WTC11 (cell line): ENCODE data around the gene CHD6. TPM values are rescaled to one million over a fixed set of nuclear protein-coding genes. Genes with fewer than 3 reads are reported as not detected.

Experiments used
- ATAC-seq: fragments of 200-7000 bp; cut with Tn5 transposase; 2 replicates; pipeline ENCODE4 v1.10.0; 2021; ENCODE audit warnings: mild to moderate bottlenecking, moderate library complexity
- CTCF ChIA-PET: fragments of 300-600 bp; sonication (Branson Sonifier 250); formaldehyde crosslinking; loops from one replicate; lab custom pipeline; 2021; ENCODE audit warnings: antibody characterized with exemption; lab: Charles Lee
- POLR2A ChIA-PET: fragments of 350-600 bp; sonication (Branson Sonifier 250); formaldehyde crosslinking; loops from one replicate; lab custom pipeline; 2021; ENCODE audit warnings: antibody characterized with exemption; lab: Charles Lee
- DNase-seq: peaks from one replicate; pipeline ENCODE4 v3.0.0; 2021; ENCODE audit warnings: low spot score
- H3K27ac Mint-ChIP-seq: 2 replicates; pipeline ENCODE4 v1.8.0; 2021; ENCODE audit warnings: mixed read lengths
- H3K27me3 Mint-ChIP-seq: 2 replicates; pipeline ENCODE4 v1.8.0; 2021; ENCODE audit warnings: low read depth, mild to moderate bottlenecking, moderate library complexity, mixed read lengths
- H3K36me3 Mint-ChIP-seq: 2 replicates; pipeline ENCODE4 v1.8.0; 2021; ENCODE audit warnings: mixed read lengths
- H3K4me1 Mint-ChIP-seq: 2 replicates; pipeline ENCODE4 v1.8.0; 2022; ENCODE audit warnings: mixed read lengths
- H3K4me3 Mint-ChIP-seq: 2 replicates; pipeline ENCODE4 v1.8.0; 2021; ENCODE audit warnings: mild to moderate bottlenecking, moderate library complexity, mixed read lengths
- H3K9me3 Mint-ChIP-seq: 2 replicates; pipeline ENCODE4 v1.8.0; 2021; ENCODE audit warnings: mixed read lengths
- AR ChIP-seq: fragments of 250-450 bp; sonication (Bioruptor Pico); IDR thresholded peaks from 2 replicates; pipeline ENCODE4 v1.9.0; 2021; ENCODE audit warnings: mild to moderate bottlenecking
- ATF3 ChIP-seq: sonication (generic); formaldehyde crosslinking; conservative IDR thresholded peaks from 2 replicates; pipeline ENCODE4 v1.8.1; 2022; ENCODE audit warnings: mild to moderate bottlenecking, missing genetic modification reagents
- CBFB ChIP-seq: sonication (generic); formaldehyde crosslinking; IDR thresholded peaks from 2 replicates; pipeline ENCODE4 v1.8.1; 2022; ENCODE audit warnings: mild to moderate bottlenecking, low read depth, missing genetic modification reagents
- CREM ChIP-seq: sonication (generic); formaldehyde crosslinking; IDR thresholded peaks from 2 replicates; pipeline ENCODE4 v1.8.1; 2022; ENCODE audit warnings: mild to moderate bottlenecking, missing genetic modification reagents, moderate library complexity
- CTCF ChIP-seq: fragments of 200-600 bp; IDR thresholded peaks from 2 replicates; pipeline ENCODE4 v1.8.0; 2022; ENCODE audit warnings: antibody characterized with exemption
- E2F1 ChIP-seq: sonication (generic); formaldehyde crosslinking; IDR thresholded peaks from 2 replicates; pipeline ENCODE4 v1.8.0; 2022; ENCODE audit warnings: mild to moderate bottlenecking, missing genetic modification reagents
- EMX1 ChIP-seq: fragments of 250-450 bp; sonication (Bioruptor Pico); IDR thresholded peaks from 2 replicates; pipeline ENCODE4 v1.8.0; 2021; ENCODE audit warnings: mild to moderate bottlenecking
- FOXP4 ChIP-seq: sonication (generic); formaldehyde crosslinking; IDR thresholded peaks from 2 replicates; pipeline ENCODE4 v1.8.0; 2022; ENCODE audit warnings: mild to moderate bottlenecking, missing genetic modification reagents
- GRHL2 ChIP-seq: fragments of 250-450 bp; sonication (Bioruptor Pico); IDR thresholded peaks from 2 replicates; pipeline ENCODE4 v1.8.0; 2022; ENCODE audit warnings: mild to moderate bottlenecking, moderate library complexity; ENCODE audit not compliant: insufficient replicate concordance, severe bottlenecking
- KAT7 ChIP-seq: sonication (generic); formaldehyde crosslinking; IDR thresholded peaks from 2 replicates; pipeline ENCODE4 v1.8.1; 2023; ENCODE audit warnings: missing genetic modification reagents, mild to moderate bottlenecking, borderline replicate concordance
- NFATC4 ChIP-seq: fragments of 250-450 bp; sonication (Bioruptor Pico); IDR thresholded peaks from 2 replicates; pipeline ENCODE4 v1.9.0; 2021; ENCODE audit warnings: mild to moderate bottlenecking
- SMAD4 ChIP-seq: sonication (generic); formaldehyde crosslinking; IDR thresholded peaks from 2 replicates; pipeline ENCODE4 v1.8.0; 2022; ENCODE audit warnings: mild to moderate bottlenecking, missing genetic modification reagents
- SOX15 ChIP-seq: fragments of 250-450 bp; sonication (Bioruptor Pico); IDR thresholded peaks from 2 replicates; pipeline ENCODE4 v1.9.0; 2021; ENCODE audit warnings: mild to moderate bottlenecking
- STAT6 ChIP-seq: sonication (generic); formaldehyde crosslinking; conservative IDR thresholded peaks from 2 replicates; pipeline ENCODE4 v1.8.1; 2023; ENCODE audit warnings: mild to moderate bottlenecking, low read depth, missing genetic modification reagents, moderate library complexity
- ZBTB43 ChIP-seq: sonication (generic); formaldehyde crosslinking; IDR thresholded peaks from 2 replicates; pipeline ENCODE4 v1.8.1; 2023; ENCODE audit warnings: mild to moderate bottlenecking, missing genetic modification reagents
- ZNF317 ChIP-seq: sonication (generic); formaldehyde crosslinking; IDR thresholded peaks from 2 replicates; pipeline ENCODE4 v1.8.1; 2023; ENCODE audit warnings: low read depth, mild to moderate bottlenecking, moderate library complexity, missing genetic modification reagents, borderline replicate concordance
- total RNA-seq: library from RNA; stranded (reverse); gene quantifications from 3 replicates; pipeline ENCODE4 v1.2.3, GENCODE V29; 2021

CHD6 gene
- total RNA-seq, 1 experiment from 2014 or later, result 52.1 TPM

GRCh38 chr20:41507851-41508250 lies 110.3 kb downstream of the CHD6 start:
- H3K27ac Mint-ChIP-seq, result no peak overlapping the region
- CTCF ChIA-PET, result no interaction called here

GRCh38 chr20:41507436-41507835 lies 110.7 kb downstream of the CHD6 start:
- Mint-ChIP-seq H3K27ac (no peak overlapping the region), H3K36me3 (peaks cover 32% of the 10 kb centered on the region), H3K4me3 (no peak overlapping the region), H3K27me3 (no peaks in the 10 kb centered on the region), H3K9me3 (peaks cover 15% of the 10 kb centered on the region), H3K4me1 (peaks cover 24% of the 10 kb centered on the region)
- CTCF ChIA-PET, result no interaction called here
- DNase-seq (no peak), ATAC-seq (no peak)
- POLR2A ChIA-PET, result no interaction called here
- TF ChIP-seq GRHL2 (CRISPR knock-in tag) (no peak), CTCF (no peak), CBFB (CRISPR knock-in tag) (no peak), KAT7 (CRISPR knock-in tag) (no peak), ATF3 (CRISPR knock-in tag) (no peak), EMX1 (CRISPR knock-in tag) (no peak), AR (CRISPR knock-in tag) (no peak), FOXP4 (no peak), NFATC4 (no peak), ZBTB43 (CRISPR knock-in tag) (no peak), STAT6 (CRISPR knock-in tag) (no peak), SMAD4 (CRISPR knock-in tag) (no peak), ZNF317 (no peak), SOX15 (no peak)

More at GRCh38 chr20:41507851-41508250, 110.3 kb downstream of the CHD6 start:
- ATAC-seq (no peak), DNase-seq (no peak)
- POLR2A ChIA-PET, result no interaction called here
- TF ChIP-seq CREM (no peak), E2F1 (CRISPR knock-in tag) (no peak), CTCF (no peak)
- Mint-ChIP-seq H3K9me3 (peaks cover 15% of the 10 kb centered on the region), H3K36me3 (peaks cover 36% of the 10 kb centered on the region), H3K27me3 (no peaks in the 10 kb centered on the region), H3K4me3 (no peak overlapping the region), H3K4me1 (peaks cover 28% of the 10 kb centered on the region)
